Keratinocyte (primary cell): ENCODE measurements around the gene C1orf52. TPM values are rescaled to one million over a fixed set of nuclear protein-coding genes. Genes with fewer than 3 reads are reported as not detected.

Experiments
- DNase-seq: peaks from one replicate; pipeline ENCODE4 v3.0.0-alpha.2; 2011; ENCODE audit warnings: low read depth, missing footprints, low spot score
- FAIRE-seq: peaks from 2 replicates; lab custom pipeline; 2011; peaks lifted over from hg19 to GRCh38; lab: Jason Lieb, UNC
- H2AFZ ChIP-seq: 2 replicates; pipeline ENCODE4 v1.6.0; 2012; ENCODE audit warnings: low read length, control low read depth, inconsistent platforms; ENCODE audit not compliant: control insufficient read depth
- H3K27ac ChIP-seq: 2 replicates; pipeline ENCODE4 v1.5.1; 2011; ENCODE audit warnings: low read length; ENCODE audit not compliant: control insufficient read depth, insufficient read depth
- H3K27me3 ChIP-seq: 3 replicates; pipeline ENCODE4 v1.6.0; 2011; ENCODE audit warnings: low read length; ENCODE audit not compliant: control insufficient read depth, insufficient read depth; ENCODE audit errors: extremely low read depth
- H3K36me3 ChIP-seq, 2 experiments: 2 replicates in 1 of 2; 3 replicates in 1 of 2; pipeline ENCODE4 v1.5.1; 2011; ENCODE audit warnings: low read length in 2 of 2, mild to moderate bottlenecking in 1 of 2; ENCODE audit not compliant: control insufficient read depth in 2 of 2, insufficient read depth in 2 of 2; ENCODE audit errors: extremely low read depth in 1 of 2
- H3K4me1 ChIP-seq: 3 replicates; pipeline ENCODE4 v1.5.1; 2011; ENCODE audit warnings: low read length; ENCODE audit not compliant: control insufficient read depth, insufficient read depth; ENCODE audit errors: extremely low read depth
- H3K4me2 ChIP-seq: 3 replicates; pipeline ENCODE4 v1.6.0; 2011; ENCODE audit warnings: low read depth, low read length; ENCODE audit not compliant: control insufficient read depth, insufficient read depth; ENCODE audit errors: extremely low read depth
- H3K4me3 ChIP-seq, 3 experiments: fragments of 200-600 bp in 1 of 3; sonication (generic) in 1 of 3; 2 replicates in 2 of 3; 3 replicates in 1 of 3; pipeline ENCODE4 v1.5.1; 2011 to 2016; ENCODE audit warnings: low read length in 3 of 3, mild to moderate bottlenecking in 3 of 3, control low read depth in 2 of 3, inconsistent platforms in 1 of 3, low read depth in 1 of 3, mixed read lengths in 1 of 3, mixed run types in 1 of 3, moderate library complexity in 1 of 3; ENCODE audit not compliant: control insufficient read depth in 2 of 3, insufficient read depth in 2 of 3; ENCODE audit errors: extremely low read depth in 1 of 3
- H3K79me2 ChIP-seq: 2 replicates; pipeline ENCODE4 v1.6.0; 2012; ENCODE audit warnings: low read length; ENCODE audit not compliant: control insufficient read depth, insufficient read depth
- H3K9ac ChIP-seq: 3 replicates; pipeline ENCODE4 v1.6.0; 2011; ENCODE audit warnings: low read length; ENCODE audit not compliant: control insufficient read depth, insufficient read depth; ENCODE audit errors: extremely low read depth
- H3K9me1 ChIP-seq: 3 replicates; pipeline ENCODE4 v1.6.0; 2011; ENCODE audit warnings: low read length; ENCODE audit not compliant: control insufficient read depth, insufficient read depth; ENCODE audit errors: extremely low read depth
- H3K9me3 ChIP-seq: 2 replicates; pipeline ENCODE4 v1.5.1; 2012; ENCODE audit warnings: low read depth, low read length; ENCODE audit not compliant: control insufficient read depth
- H4K20me1 ChIP-seq: 3 replicates; pipeline ENCODE4 v1.6.0; 2011; ENCODE audit warnings: low read length; ENCODE audit not compliant: control insufficient read depth, insufficient read depth; ENCODE audit errors: extremely low read depth
- CTCF ChIP-seq, 3 experiments: IDR thresholded peaks in 1 of 3; conservative IDR thresholded peaks in 1 of 3; optimal IDR thresholded peaks in 1 of 3; 2 replicates in 2 of 3; 3 replicates in 1 of 3; pipeline versions ENCODE3 to v1.5.1; 2011; ENCODE audit warnings: low read length in 3 of 3, mild to moderate bottlenecking in 3 of 3, moderate library complexity in 2 of 3, control low read depth in 1 of 3, inconsistent platforms in 1 of 3; ENCODE audit not compliant: insufficient read depth in 2 of 3; ENCODE audit errors: extremely low read depth in 1 of 3
- EZH2 ChIP-seq: IDR thresholded peaks from one replicate; pipeline ENCODE4 v1.6.1; 2012; ENCODE audit warnings: inconsistent platforms, mild to moderate bottlenecking, low read length, moderate library complexity
- dilution Hi-C: fragments of 300-500 bp; cut with MboI; formaldehyde crosslinking; loops from one replicate; pipeline ENCODE4 v1.7.0; 2020; ENCODE audit warnings: low sequenced_read_pairs; ENCODE audit not compliant: extremely low pct_ligation_motif_present
- polyA plus RNA-seq, 5 experiments: library from polyadenylated mRNA; depleted of rRNA in 3 of 5; stranded (reverse) in 3 of 5; stranded (forward) in 1 of 5; unstranded in 1 of 5; fragments of >200 nt; gene quantifications; 1 replicate in 1 of 5; 2 replicates in 3 of 5; 3 replicates in 1 of 5; pipeline versions ENCODE4 v1.2.1 to v1.2.3, GENCODE V29; 2011 to 2012; ENCODE audit warnings: missing spikeins in 2 of 5, low read depth in 1 of 5, low replicate concordance in 1 of 5

The C1orf52 gene
- polyA plus RNA-seq, 1 donor (not counting 4 experiments of a cell fraction or from before 2014, with no cell fraction given), result 27.3 TPM

GRCh38 chr1:85297855-85298629 is 38.6 kb upstream of the C1orf52 start:
- H3K79me2 ChIP-seq, result no peaks in the 10 kb centered on the region
- DNase-seq, result no peak
- peaks cover 54% of the 10 kb centered on the region for H3K4me1 ChIP-seq
- no peaks in the 10 kb centered on the region for H3K27me3 ChIP-seq
- H3K4me2 ChIP-seq, result peak overlapping the region; percentile 85
- dilution Hi-C loops, result no loop called here
- H3K4me3 ChIP-seq, result peak overlapping the region in 2 of 3 experiments; percentile 29 to 59
- no peaks in the 10 kb centered on the region for H4K20me1 ChIP-seq
- peak; percentile 99 for FAIRE-seq
- H2AFZ ChIP-seq, result no peak overlapping the region
- peaks cover 2% of the 10 kb centered on the region for H3K9me1 ChIP-seq
- peak overlapping the region; percentile 91 for H3K27ac ChIP-seq
- peak overlapping the region; percentile 66 for H3K9ac ChIP-seq
- TF ChIP-seq CTCF (optimal IDR thresholded peaks at IDR 0.05 in 1 of 3, IDR thresholded peaks at IDR 0.05 in 1 of 3, conservative IDR thresholded peaks at IDR 0.05 in 1 of 3; ENCODE audit: extremely low read depth in 1 of 3, insufficient read depth in 2 of 3, low read length in 3 of 3), result no peak
- TF ChIP-seq EZH2, result no peak
- H3K36me3 ChIP-seq, result no peaks in the 10 kb centered on the region
- H3K9me3 ChIP-seq, result no peaks in the 10 kb centered on the region

- dilution Hi-C loops, result no loop called here
- no peak for DNase-seq
- no peak for TF ChIP-seq CTCF (optimal IDR thresholded peaks at IDR 0.05 in 1 of 3, IDR thresholded peaks at IDR 0.05 in 1 of 3, conservative IDR thresholded peaks at IDR 0.05 in 1 of 3; ENCODE audit: extremely low read depth in 1 of 3, insufficient read depth in 2 of 3, low read length in 3 of 3)
- no peak for TF ChIP-seq EZH2
- Histone ChIP-seq H3K27me3 (no peaks in the 10 kb centered on the region), H3K79me2 (no peaks in the 10 kb centered on the region), H4K20me1 (no peaks in the 10 kb centered on the region), H3K27ac (peak overlapping the region; percentile 91), H3K9me3 (no peaks in the 10 kb centered on the region), H3K4me3 (peak overlapping the region in 2 of 3 experiments; percentile 29 to 59), H3K9ac (peak overlapping the region; percentile 66), H3K4me1 (peaks cover 54% of the 10 kb centered on the region), H2AFZ (no peak overlapping the region), H3K9me1 (peaks cover 2% of the 10 kb centered on the region), H3K4me2 (peak overlapping the region; percentile 85), H3K36me3 (no peaks in the 10 kb centered on the region)
- FAIRE-seq, result peak; percentile 20
These were observed 38.0 kb upstream of the C1orf52 start for GRCh38 chr1:85297538-85297854.
